Ascending aorta (tissue), 2 donors: ENCODE measurements around the gene CDRT4. TPM values are rescaled to one million over a fixed set of nuclear protein-coding genes. Genes with fewer than 3 reads are reported as not detected.
"Not testable (repeated sequence)": the region's sequence is repeated elsewhere in the genome, so short reads cannot be mapped to it uniquely, and the experiment has no call there.

Experiments used
- DNase-seq, 2 donors: peaks; one replicate each; pipeline ENCODE4 v3.0.0-alpha.2; 2019; ENCODE audit warnings: low spot score in 2 of 2
- H3K27ac ChIP-seq, 2 donors: fragments of 200-600 bp; sonication (generic); one replicate each; pipeline ENCODE4 v1.5.1; 2016 to 2017; ENCODE audit warnings: mild to moderate bottlenecking in 1 of 2
- H3K27me3 ChIP-seq: fragments of 200-600 bp; sonication (generic); one replicate; pipeline ENCODE4 v1.5.1; 2017
- H3K36me3 ChIP-seq, 2 donors: fragments of 200-600 bp; sonication (generic); one replicate each; pipeline ENCODE4 v1.5.1; 2016
- H3K4me1 ChIP-seq, 2 donors: fragments of 200-600 bp; sonication (generic); one replicate each; pipeline ENCODE4 v1.5.1; 2016 to 2017; ENCODE audit warnings: mild to moderate bottlenecking in 1 of 2
- H3K4me3 ChIP-seq, 2 donors: fragments of 200-600 bp; sonication (generic); one replicate each; pipeline ENCODE4 v1.5.1; 2016 to 2017; ENCODE audit warnings: mild to moderate bottlenecking in 1 of 2
- H3K9me3 ChIP-seq, 2 donors: fragments of 200-600 bp; sonication (generic); one replicate each; pipeline ENCODE4 v1.5.1; 2016
- CTCF ChIP-seq, 3 experiments: fragments of 200-600 bp in 2 of 3; fragments of 450-650 bp in 1 of 3; sonication (generic) in 2 of 3; IDR thresholded peaks; one replicate each; pipeline ENCODE4 v1.5.1; 2016 to 2019; ENCODE audit warnings: antibody characterized with exemption in 3 of 3, mild to moderate bottlenecking in 1 of 3, moderate library complexity in 1 of 3
- intact Hi-C: fragments of 100-400 bp; cut with DNase I; formaldehyde crosslinking; loops from one replicate; pipeline ENCODE4 v1.15.1; 2023
- total RNA-seq: library from RNA; depleted of rRNA; stranded (reverse); fragments of >200 nt; gene quantifications from one replicate; pipeline ENCODE4 v1.1.0, GENCODE V29; 2016

The CDRT4 gene
- total RNA-seq, 1 donor from 2014 or later: 3.7 TPM

GRCh38 chr17:15444805-15445204 is 22.6 kb downstream of the CDRT4 start:
- intact Hi-C loops: no loop called here
- DNase-seq: no peak
- no peak for TF ChIP-seq CTCF (IDR thresholded peaks at IDR 0.05)
- peaks cover 0 to 3% of the 10 kb centered on the region in 2 donors for H3K36me3 ChIP-seq
- no peaks in the 10 kb centered on the region for H3K4me1 ChIP-seq
- H3K9me3 ChIP-seq: no peaks in the 10 kb centered on the region
- H3K27me3 ChIP-seq: no peaks in the 10 kb centered on the region
- H3K27ac ChIP-seq: no peak overlapping the region
- H3K4me3 ChIP-seq: no peak overlapping the region

GRCh38 chr17:15442311-15443180 is 24.9 kb downstream of the CDRT4 start:
- Histone ChIP-seq H3K27ac (no peak overlapping the region), H3K36me3 (peaks cover 3 to 4% of the 10 kb centered on the region in 2 donors), H3K9me3 (no peaks in the 10 kb centered on the region), H3K4me1 (no peaks in the 10 kb centered on the region), H3K27me3 (no peaks in the 10 kb centered on the region), H3K4me3 (no peak overlapping the region)
- no peak for TF ChIP-seq CTCF (IDR thresholded peaks at IDR 0.05)
- intact Hi-C loops: no loop called here
- no peak for DNase-seq

GRCh38 chr17:15441315-15441714 is 26.1 kb downstream of the CDRT4 start:
- intact Hi-C loops: no loop called here
- H3K27me3 ChIP-seq: no peaks in the 10 kb centered on the region
- no peaks in the 10 kb centered on the region for H3K9me3 ChIP-seq
- no peaks in the 10 kb centered on the region for H3K4me1 ChIP-seq
- no peak overlapping the region for H3K4me3 ChIP-seq
- no peak for DNase-seq
- H3K36me3 ChIP-seq: peaks cover 3 to 7% of the 10 kb centered on the region in 2 donors
- no peak for TF ChIP-seq CTCF (IDR thresholded peaks at IDR 0.05)
- no peak overlapping the region for H3K27ac ChIP-seq

- no peaks in the 10 kb centered on the region for H3K27me3 ChIP-seq
- intact Hi-C loops: no loop called here
Measured at GRCh38 chr17:15440347-15440746, 27.1 kb downstream of the CDRT4 start.

GRCh38 chr17:15439205-15439985 is 28.0 kb downstream of the CDRT4 start:
- DNase-seq, H3K4me3 ChIP-seq, H3K27ac ChIP-seq, H3K9me3 ChIP-seq, H3K4me1 ChIP-seq, intact Hi-C loops, H3K36me3 ChIP-seq, H3K27me3 ChIP-seq: not testable (repeated sequence)

More at GRCh38 chr17:15440347-15440746, 27.1 kb downstream of the CDRT4 start:
- no peaks in the 10 kb centered on the region for H3K9me3 ChIP-seq
- H3K4me1 ChIP-seq: no peaks in the 10 kb centered on the region
- TF ChIP-seq CTCF (IDR thresholded peaks at IDR 0.05): no peak
- no peak for DNase-seq
- H3K36me3 ChIP-seq: peaks cover 3 to 7% of the 10 kb centered on the region in 2 donors
- H3K4me3 ChIP-seq: no peak overlapping the region
- no peak overlapping the region for H3K27ac ChIP-seq
